Activated T-cell treated with anti-CD3 and anti-CD28 coated beads for 1 hour (primary cell): ENCODE data around the gene SUSD5.
"Not testable (repeated sequence)": the region's sequence is repeated elsewhere in the genome, so short reads cannot be mapped to it uniquely, and the experiment has no call there.

Source experiments
- DNase-seq: peaks from one replicate; pipeline ENCODE4 v3.0.0-alpha.2; 2020; ENCODE audit warnings: low read depth

SUSD5 gene

GRCh38 chr3:33194303-33194702 is 24.3 kb downstream of the SUSD5 start:
- DNase-seq, result no peak

GRCh38 chr3:33187368-33187634 is 31.3 kb downstream of the SUSD5 start:
- DNase-seq, result no peak

- DNase-seq, result no peak
Observed at GRCh38 chr3:33186524-33187367, 31.9 kb downstream of the SUSD5 start.

GRCh38 chr3:33184863-33185262 is 33.7 kb downstream of the SUSD5 start:
- no peak for DNase-seq

GRCh38 chr3:33181641-33182040 is 37.0 kb downstream of the SUSD5 start:
- not testable (repeated sequence) for DNase-seq

- DNase-seq, result no peak
Observed at GRCh38 chr3:33181229-33181628, 37.4 kb downstream of the SUSD5 start.

- no peak for DNase-seq
Observed at GRCh38 chr3:33179132-33179531, 39.5 kb downstream of the SUSD5 start.

- no peak for DNase-seq
Observed at GRCh38 chr3:33174711-33175414, 43.7 kb downstream of the SUSD5 start.

GRCh38 chr3:33174095-33174494 is 44.5 kb downstream of the SUSD5 start:
- no peak for DNase-seq

GRCh38 chr3:33173672-33174071 is 44.9 kb downstream of the SUSD5 start:
- no peak for DNase-seq

- no peak for DNase-seq
Observed at GRCh38 chr3:33173103-33173502, 45.5 kb downstream of the SUSD5 start.

GRCh38 chr3:33171580-33171979 is 47.0 kb downstream of the SUSD5 start:
- no peak for DNase-seq

- no peak for DNase-seq
Observed at GRCh38 chr3:33170531-33170930, 48.1 kb downstream of the SUSD5 start.

GRCh38 chr3:33167716-33168336 is 50.8 kb downstream of the SUSD5 start:
- DNase-seq, result no peak

GRCh38 chr3:33167284-33167683 is 51.3 kb downstream of the SUSD5 start:
- no peak for DNase-seq

- DNase-seq, result no peak
Observed at GRCh38 chr3:33166095-33166494, 52.5 kb downstream of the SUSD5 start.

- no peak for DNase-seq
Observed at GRCh38 chr3:33165372-33165771, 53.2 kb downstream of the SUSD5 start.

GRCh38 chr3:33162621-33163020 is 56.0 kb downstream of the SUSD5 start:
- DNase-seq, result not testable (repeated sequence)

GRCh38 chr3:33159981-33160380 is 58.6 kb downstream of the SUSD5 start:
- DNase-seq, result no peak

- DNase-seq, result no peak
Observed at GRCh38 chr3:33159234-33159633, 59.4 kb downstream of the SUSD5 start.

GRCh38 chr3:33155301-33155700 is 63.3 kb downstream of the SUSD5 start:
- DNase-seq, result no peak

GRCh38 chr3:33153782-33154181 is 64.8 kb downstream of the SUSD5 start:
- DNase-seq, result no peak
